ENCODE data around the gene RGS5.

The RGS5 gene

DNA sequence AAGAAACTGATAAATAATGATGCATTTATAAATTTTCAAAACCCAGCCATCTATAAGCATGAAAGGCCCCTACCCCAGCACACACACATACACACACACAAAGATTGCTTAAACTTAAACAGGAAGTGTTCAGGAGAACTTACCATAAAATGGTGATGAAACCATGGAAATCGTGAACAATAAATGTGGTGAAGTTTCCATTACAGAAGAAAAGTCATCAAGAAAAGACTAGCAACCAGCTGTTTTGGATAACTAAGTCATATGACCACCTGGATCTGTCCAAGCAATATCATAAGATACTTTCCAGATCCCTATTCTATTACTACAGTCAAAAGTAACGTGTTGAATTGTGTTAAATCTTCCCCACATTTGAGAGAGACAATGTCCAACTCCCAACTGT, 24.1 kb downstream of the RGS5 start:
- DNase-seq: no peak

- no peak for DNase-seq
Observed at GRCh38 chr1:163176797-163177196, 25.9 kb downstream of the RGS5 start.

DNA sequence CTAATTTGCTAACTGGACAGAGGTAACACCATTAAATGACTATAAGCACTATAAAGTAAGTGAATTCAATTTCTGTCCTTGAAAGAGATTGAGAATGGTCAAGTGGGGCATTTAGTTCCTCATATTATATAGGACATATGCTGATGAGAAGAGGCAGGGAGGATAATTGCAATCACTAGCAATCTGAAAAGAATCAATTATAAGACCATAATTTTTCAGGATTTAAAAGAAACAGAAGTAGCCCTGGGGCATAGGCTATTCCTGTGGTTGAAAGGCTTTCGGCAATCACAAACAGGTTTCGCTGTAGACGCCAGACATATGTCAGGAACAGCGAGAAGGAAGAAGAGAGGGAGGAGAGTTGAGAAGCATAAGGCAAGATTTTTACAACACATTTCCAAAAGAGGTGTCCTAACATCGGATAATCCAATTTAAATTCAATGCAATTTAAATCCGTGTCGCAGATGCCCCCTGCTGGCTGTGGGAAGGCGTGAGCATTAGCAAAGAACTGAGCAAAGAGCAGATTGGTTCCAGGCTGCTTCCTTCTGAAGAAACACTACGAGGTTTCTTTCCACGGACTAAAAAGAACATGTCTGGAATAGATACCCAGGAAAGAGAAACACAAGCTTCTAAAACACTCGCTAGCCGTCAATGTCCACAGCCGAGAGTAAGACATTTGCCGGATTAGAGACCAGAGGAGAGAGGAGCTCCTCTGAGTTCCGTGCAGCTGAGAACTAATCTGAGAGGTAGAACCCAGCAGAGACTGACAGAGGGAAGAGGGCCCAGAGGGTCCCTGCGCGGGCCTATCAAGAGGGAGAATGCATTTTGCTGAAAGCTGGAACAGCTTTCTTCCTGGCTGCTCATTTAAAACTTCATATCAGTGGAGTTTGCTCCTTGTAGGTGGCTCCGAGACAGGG, 27.9 kb downstream of the RGS5 start:
- peak; percentile 78 for DNase-seq

DNA sequence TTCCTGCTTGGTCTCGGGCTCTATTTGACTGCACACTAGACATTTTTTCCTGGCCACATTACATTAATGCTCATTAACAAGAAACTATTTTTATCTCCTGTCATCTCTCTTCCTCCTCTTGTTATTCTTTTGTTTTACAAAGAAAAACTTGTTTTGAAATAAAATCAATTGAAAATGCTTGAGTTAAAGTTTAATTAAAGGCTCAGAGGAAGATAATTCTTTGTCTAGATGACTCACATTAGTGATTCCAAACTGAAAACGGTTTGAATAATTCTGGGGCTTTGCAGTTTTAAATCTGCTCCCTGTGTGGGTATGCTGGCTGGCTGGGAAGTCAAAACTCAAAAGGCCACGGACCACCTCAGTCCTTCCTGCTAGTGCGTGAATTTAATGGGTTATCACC, 29.6 kb downstream of the RGS5 start:
- peak; percentile 16 for DNase-seq

DNA sequence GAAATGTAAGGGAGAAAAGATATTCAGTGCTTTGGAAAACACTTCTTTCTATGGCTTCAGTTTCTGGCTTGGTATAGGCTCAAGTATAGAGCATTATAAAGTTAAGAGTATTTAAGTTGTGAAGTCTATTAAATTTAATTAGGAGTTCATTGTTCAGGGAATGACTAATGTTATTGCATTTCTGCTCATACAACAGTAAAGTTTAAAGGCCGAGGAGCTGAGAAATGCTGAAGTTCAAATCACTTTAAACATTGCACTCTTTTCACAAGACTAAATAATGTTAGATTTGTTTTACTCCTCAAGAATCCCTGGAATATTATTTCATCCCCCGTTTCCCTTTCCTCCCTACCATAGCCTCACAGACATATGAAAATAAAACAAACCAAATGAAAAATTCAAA, 30.1 kb downstream of the RGS5 start:
- DNase-seq: no peak

DNA sequence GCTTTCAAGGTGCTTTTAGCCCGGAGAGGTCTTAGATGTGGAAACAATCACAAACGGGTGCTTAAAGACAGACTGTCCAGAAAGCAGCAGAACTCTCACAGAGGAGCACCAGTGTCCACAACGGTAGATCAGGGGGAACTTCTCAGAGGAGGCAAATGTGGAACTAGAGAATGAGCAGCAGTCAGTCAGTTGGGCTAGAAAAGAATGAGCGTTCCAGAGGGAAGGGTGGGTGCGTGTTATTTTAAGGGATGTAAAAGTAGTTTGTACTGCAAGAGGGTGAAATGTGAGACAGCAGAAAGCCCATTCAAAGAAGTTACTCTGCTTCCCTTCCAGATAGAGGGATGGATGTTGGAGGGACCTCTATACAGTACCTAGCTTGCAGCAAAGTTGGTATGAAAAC, 30.9 kb downstream of the RGS5 start:
- DNase-seq: no peak

DNA sequence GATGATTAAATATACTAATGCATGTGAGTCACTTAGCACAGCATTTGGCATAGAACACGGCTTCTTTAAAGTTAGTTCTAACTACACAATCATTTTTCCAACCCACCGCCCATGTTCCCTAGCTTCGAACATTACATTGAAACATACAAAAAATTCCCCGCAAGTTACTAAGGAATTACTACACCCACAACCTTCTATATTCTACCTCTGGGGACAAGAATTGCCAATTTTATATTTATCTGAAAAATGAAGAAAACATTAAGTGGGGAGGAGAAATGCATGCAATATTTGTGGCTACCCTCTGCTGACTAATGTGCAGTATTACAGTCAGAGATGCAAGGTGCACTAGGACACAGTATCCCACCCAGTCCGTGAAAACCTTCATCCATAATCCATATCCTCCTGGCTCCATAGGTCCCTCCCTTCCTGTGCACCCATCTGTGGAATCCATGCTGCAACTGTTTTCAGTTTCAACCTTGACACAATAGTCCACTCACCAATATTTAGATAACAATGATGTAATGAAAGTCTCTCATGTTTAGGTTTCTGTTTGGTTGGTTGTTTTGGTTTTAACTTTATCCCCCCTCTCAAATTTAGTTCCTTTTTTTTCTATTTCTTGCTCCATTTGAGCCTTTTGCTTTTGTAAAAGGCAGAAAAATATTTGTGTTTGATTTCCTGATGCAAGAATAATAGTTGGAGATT, 31.6 kb downstream of the RGS5 start:
- peak; percentile 54 for DNase-seq

DNA sequence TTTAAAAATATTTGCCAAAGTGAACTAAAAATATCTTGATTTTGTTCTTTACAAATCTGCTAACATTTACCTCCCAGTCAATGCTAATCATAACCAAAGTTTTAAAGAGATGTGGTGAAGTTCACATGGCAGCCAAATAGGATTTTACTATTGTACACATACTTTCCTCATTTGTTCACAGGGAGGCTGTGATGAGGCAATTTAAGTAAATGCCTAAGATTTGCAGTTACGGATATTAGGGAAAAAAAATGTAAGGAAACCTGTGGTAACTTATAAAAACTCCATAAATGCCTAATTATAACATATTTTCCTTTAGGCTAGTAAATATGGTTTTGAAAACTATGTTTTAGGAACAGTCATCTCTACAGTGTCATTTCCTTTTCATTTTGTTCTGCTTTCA, 32.4 kb downstream of the RGS5 start:
- no peak for DNase-seq

GRCh38 chr1:163169553-163169952, 33.2 kb downstream of the RGS5 start:
- DNase-seq: no peak

- no peak for DNase-seq
Observed at GRCh38 chr1:163168053-163168452, 34.7 kb downstream of the RGS5 start.

- no peak for DNase-seq
Observed at GRCh38 chr1:163166886-163167555, 35.7 kb downstream of the RGS5 start.

GRCh38 chr1:163165119-163165518, 37.6 kb downstream of the RGS5 start:
- DNase-seq: no peak

- no peak for DNase-seq
Observed at GRCh38 chr1:163163881-163164582, 38.7 kb downstream of the RGS5 start.

GRCh38 chr1:163163163-163163562, 39.6 kb downstream of the RGS5 start:
- DNase-seq: no peak

GRCh38 chr1:163162381-163162914, 40.3 kb downstream of the RGS5 start:
- no peak for DNase-seq

- DNase-seq: no peak
Observed at GRCh38 chr1:163161841-163162240, 40.9 kb downstream of the RGS5 start.

GRCh38 chr1:163161337-163161736, 41.4 kb downstream of the RGS5 start:
- no peak for DNase-seq

DNA sequence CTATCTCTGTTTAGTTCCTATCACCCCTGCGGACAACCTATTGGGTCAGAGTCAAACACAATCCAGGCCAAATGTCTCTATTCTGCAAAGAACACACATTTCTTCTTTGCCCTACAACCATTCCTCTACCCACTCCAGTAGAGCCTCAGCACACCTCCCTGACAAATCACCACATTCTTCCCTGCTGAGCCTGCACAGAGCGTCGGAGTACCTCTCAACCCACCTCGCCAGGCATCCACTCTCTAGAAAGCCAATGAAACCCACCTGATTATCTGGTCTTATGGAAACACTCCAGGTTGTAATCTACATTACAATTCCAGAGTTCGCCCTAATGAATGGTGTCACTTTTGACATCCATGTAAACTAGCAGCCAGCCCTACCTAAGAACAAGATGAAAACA, 47.1 kb downstream of the RGS5 start:
- DNase-seq: no peak

DNA sequence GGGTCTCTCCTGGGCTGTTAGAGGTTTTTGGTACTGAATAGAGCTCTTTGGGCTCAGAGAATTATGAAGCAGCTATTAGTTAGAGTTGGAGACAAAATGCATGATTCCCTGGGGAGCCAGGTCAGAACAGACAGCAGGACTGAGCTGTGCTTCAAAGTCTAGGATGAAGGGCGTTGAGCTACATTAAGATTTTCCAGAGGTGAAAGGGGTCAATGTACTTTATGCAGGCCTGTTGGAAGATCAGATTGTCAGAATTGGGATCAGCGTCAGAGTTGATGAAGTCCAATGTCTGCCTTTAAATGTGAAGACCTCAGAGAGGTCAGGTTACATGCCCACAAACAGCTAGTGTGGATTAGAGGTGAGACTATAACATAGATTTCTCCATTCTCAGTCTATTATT, 53.8 kb downstream of the RGS5 start:
- no peak for DNase-seq

DNA sequence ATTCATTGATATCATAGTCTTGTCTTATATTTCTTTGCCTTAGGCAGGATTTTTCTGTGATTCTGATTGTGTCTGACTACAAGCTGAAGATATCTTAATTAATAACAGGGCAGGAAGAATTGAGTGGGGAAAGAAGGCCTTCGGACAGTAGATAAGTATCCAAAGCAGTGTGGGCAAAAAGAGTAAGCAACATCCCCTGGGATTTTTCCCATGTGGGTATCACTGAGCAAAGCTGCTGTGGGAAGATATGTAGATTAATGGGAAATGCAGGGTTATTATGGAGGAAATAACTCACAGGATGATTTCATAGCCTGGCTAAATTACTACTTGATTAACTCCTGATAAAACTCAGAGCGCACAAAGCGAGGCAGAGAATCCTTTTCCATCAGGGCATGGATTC, 55.7 kb downstream of the RGS5 start:
- no peak for DNase-seq

- no peak for DNase-seq
Observed at GRCh38 chr1:163145435-163145834, 57.3 kb downstream of the RGS5 start.

DNA sequence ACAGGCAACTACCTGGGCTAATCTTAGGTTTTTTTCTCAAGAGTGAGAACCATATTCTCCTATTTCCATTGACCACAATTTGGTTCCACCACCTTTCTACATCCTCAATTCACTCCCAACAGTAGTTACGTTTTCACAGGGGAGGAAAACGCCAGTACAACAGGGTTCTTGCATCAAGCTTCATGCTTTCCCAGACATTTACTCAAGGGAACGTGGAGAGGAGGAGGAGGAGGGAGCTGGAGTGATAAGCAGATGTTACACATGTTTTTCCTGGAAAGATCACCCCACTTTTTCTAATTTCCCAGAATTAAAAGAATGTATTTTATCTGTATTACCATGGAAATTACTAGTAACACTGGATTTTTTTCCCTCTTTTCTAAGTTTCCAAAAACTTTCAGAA, 58.3 kb downstream of the RGS5 start:
- DNase-seq: no peak

- no peak for DNase-seq
Observed at GRCh38 chr1:163142152-163142551, 60.6 kb downstream of the RGS5 start.

Data from NCI-H526 treated with DMSO at 0.1 percent for 48 hours (cell line).